K562 (cell line): ENCODE measurements around the gene RHOU. TPM values are rescaled to one million over a fixed set of nuclear protein-coding genes. Genes with fewer than 3 reads are reported as not detected.

Experiments
- ATAC-seq: fragments of 200-7000 bp; cut with Tn5 transposase; 3 replicates; pipeline ENCODE4 v1.9.1; 2020; ENCODE audit warnings: moderate library complexity
- BruUV-seq: library from RNA; stranded (reverse); fragments of 400-500 nt; replicated peaks from 2 replicates; lab custom pipeline; 2021; lab: Mats Ljungman, UMichigan
- CTCF ChIA-PET: fragments of 300-600 bp; formaldehyde crosslinking; extraction: SDS; loops from one replicate; lab custom pipeline; 2021; ENCODE audit warnings: low intra/inter-chr PET ratio; lab: Yijun Ruan, JAX
- POLR2A ChIA-PET: fragments of 300-600, 350-650 bp; sonication (Branson Sonifier 250); formaldehyde crosslinking; extraction: SDS; loops from one replicate; lab custom pipeline; 2021; ENCODE audit warnings: antibody characterized with exemption, inconsistent platforms; lab: Yijun Ruan, JAX
- DNase-seq, 4 experiments: peaks; one replicate each; pipeline versions ENCODE4 v3.0.0 to v3.0.0-alpha.2; 2011 to 2018; ENCODE audit warnings: low spot score in 3 of 4, mixed read lengths in 3 of 4; ENCODE audit errors: extremely low read depth in 1 of 4
- FAIRE-seq: peaks from 2 replicates; lab custom pipeline; 2011; peaks lifted over from hg19 to GRCh38; lab: Jason Lieb, UNC
- H2AFZ ChIP-seq: 2 replicates; pipeline ENCODE4 v1.6.0; 2011; ENCODE audit warnings: low read depth, low read length, control low read depth, inconsistent platforms
- H3K27ac ChIP-seq: fragments of 200-600 bp; 3 replicates; pipeline ENCODE4 v1.8.0; 2011; ENCODE audit warnings: low read depth, mild to moderate bottlenecking, control low read depth, inconsistent platforms, low read length, moderate library complexity, mixed read lengths; ENCODE audit errors: extremely low read depth
- H3K27me3 ChIP-seq, 2 experiments: fragments of 300-600 bp in 1 of 2; 2 replicates in 1 of 2; 3 replicates in 1 of 2; pipeline versions ENCODE4 v1.6.0 to v1.8.0; 2011; ENCODE audit warnings: inconsistent platforms in 2 of 2, low read length in 2 of 2, mild to moderate bottlenecking in 1 of 2, mixed read lengths in 1 of 2, moderate library complexity in 1 of 2; ENCODE audit not compliant: control insufficient read depth in 2 of 2, insufficient read depth in 2 of 2
- H3K36me3 ChIP-seq: fragments of 300-600 bp; 3 replicates; pipeline ENCODE4 v1.8.0; 2011; ENCODE audit warnings: mild to moderate bottlenecking, low read length, inconsistent platforms; ENCODE audit not compliant: control insufficient read depth, insufficient read depth
- H3K4me1 ChIP-seq, 2 experiments: fragments of 200-600 bp in 1 of 2; replicated peaks in 1 of 2; 2 replicates in 1 of 2; 3 replicates in 1 of 2; pipeline versions ENCODE4 v1.5.1 to v1.8.0; 2011; ENCODE audit warnings: inconsistent platforms in 2 of 2, low read length in 2 of 2, mild to moderate bottlenecking in 1 of 2, mixed read lengths in 1 of 2, moderate library complexity in 1 of 2; ENCODE audit not compliant: control insufficient read depth in 2 of 2, insufficient read depth in 2 of 2
- H3K4me2 ChIP-seq: 2 replicates; pipeline ENCODE4 v1.6.1; 2011; ENCODE audit warnings: low read length, control low read depth, inconsistent platforms, mixed read lengths; ENCODE audit not compliant: insufficient read depth
- H3K4me3 ChIP-seq: fragments of 200-600 bp; sonication (generic), shearing (Covaris generic); 2 replicates; pipeline ENCODE4 v1.5.1; 2016; ENCODE audit warnings: control low read depth, inconsistent platforms
- H3K79me2 ChIP-seq: fragments of 200-600 bp; 3 replicates; pipeline ENCODE4 v1.8.0; 2011; ENCODE audit warnings: low read length, inconsistent platforms; ENCODE audit not compliant: control insufficient read depth, insufficient read depth
- H3K9ac ChIP-seq, 2 experiments: 2 replicates each; pipeline versions ENCODE4 v1.6.0 to v1.6.1; 2011; ENCODE audit warnings: low read depth in 2 of 2, low read length in 2 of 2, control low read depth in 1 of 2, inconsistent platforms in 1 of 2, mild to moderate bottlenecking in 1 of 2, mixed read lengths in 1 of 2; ENCODE audit not compliant: insufficient read depth in 1 of 2
- H3K9me1 ChIP-seq: one replicate; pipeline ENCODE4 v1.6.0; 2011; ENCODE audit warnings: inconsistent platforms, mild to moderate bottlenecking, low read length, moderate library complexity; ENCODE audit not compliant: control insufficient read depth, insufficient read depth
- H3K9me3 ChIP-seq: replicated peaks from 2 replicates; pipeline ENCODE4 v1.5.1; 2011; ENCODE audit warnings: low read depth, low read length, inconsistent platforms; ENCODE audit not compliant: control insufficient read depth, insufficient read depth
- H4K20me1 ChIP-seq: replicated peaks from 2 replicates; pipeline ENCODE4 v1.6.1; 2011; ENCODE audit warnings: low read length, inconsistent platforms, mixed read lengths; ENCODE audit not compliant: control insufficient read depth, insufficient read depth
- ELF4 ChIP-seq: fragments of 450-650 bp; formaldehyde crosslinking; IDR thresholded peaks from 2 replicates; pipeline ENCODE4 v1.4.0; 2022; ENCODE audit warnings: missing genetic modification characterization
- KHSRP ChIP-seq: fragments of 450-650 bp; IDR thresholded peaks from 2 replicates; pipeline ENCODE4 v1.6.1; 2017
- MEIS2 ChIP-seq: fragments of 450-650 bp; IDR thresholded peaks from 2 replicates; pipeline ENCODE4 v1.6.1; 2014; ENCODE audit warnings: mild to moderate bottlenecking; ENCODE audit not compliant: partially characterized antibody
- RB1 ChIP-seq: fragments of 450-650 bp; IDR thresholded peaks from 2 replicates; pipeline ENCODE4 v1.6.1; 2017; ENCODE audit warnings: low read depth, mild to moderate bottlenecking
- UBTF ChIP-seq, 2 experiments: IDR thresholded peaks; 2 replicates each; pipeline ENCODE4 v1.6.1; 2012; ENCODE audit warnings: improper control_type of control experiment in 2 of 2, low read depth in 2 of 2, low read length in 2 of 2, borderline replicate concordance in 1 of 2
- ZNF592 ChIP-seq: fragments of 450-650 bp; IDR thresholded peaks from 2 replicates; pipeline ENCODE4 v1.6.1; 2017; ENCODE audit warnings: antibody characterized with exemption, mild to moderate bottlenecking
- WGBS: fragments of 100-300 bp; shearing (Covaris generic); methylation state at CpG from one replicate; pipeline ENCODE4 v1.1.6; 2016; ENCODE audit warnings: low coverage, mixed read lengths; ENCODE audit not compliant: insufficient coverage; ENCODE audit errors: missing lambda C conversion rate; 5-methylcytosine and 5-hydroxymethylcytosine counted together
- in situ Hi-C: fragments of 300-500 bp; cut with MboI; formaldehyde crosslinking; loops from 4 replicates; pipeline ENCODE4 v1.15.0; 2018; ENCODE audit warnings: inconsistent platforms, mixed read lengths
- intact Hi-C: fragments of 100-400 bp; cut with micrococcal nuclease; formaldehyde crosslinking; loops from 2 replicates; pipeline ENCODE4 v1.14.2; 2022
- polyA plus RNA-seq, 8 experiments: library from polyadenylated mRNA; depleted of rRNA in 4 of 8; stranded (reverse) in 5 of 8; unstranded in 3 of 8; fragments of >200 nt; fragmentation: Nextera tagmentation in 2 of 8; fragmentation: Illumina TruSeq in 1 of 8; extraction: Ambion mirVana in 2 of 8; extraction: Trizol in 1 of 8; gene quantifications; 2 replicates each; pipeline versions ENCODE4 v1.2.1 to v1.2.3, GENCODE V29; 2011 to 2014; ENCODE audit warnings: inconsistent platforms in 1 of 8, missing spikeins in 1 of 8
- total RNA-seq, 7 experiments: library from RNA; depleted of rRNA in 6 of 7; stranded (reverse); fragments of >200 nt in 6 of 7; fragmentation: Illumina TruSeq in 2 of 7; extraction: Trizol in 2 of 7; gene quantifications; 2 replicates each; pipeline versions ENCODE4 v1.2.1 to v1.2.3, GENCODE V29; 2011 to 2021; ENCODE audit warnings: low replicate concordance in 1 of 7
- TF ChIP-seq, protein P1 (sequence below): fragments of 450-650 bp; IDR thresholded peaks from 2 replicates; pipeline ENCODE4 v1.6.1; 2016; ENCODE audit warnings: low read depth, mild to moderate bottlenecking, moderate library complexity
- TF ChIP-seq, protein P2 (sequence below): sonication (generic); formaldehyde crosslinking; IDR thresholded peaks from 2 replicates; pipeline ENCODE4 v1.8.1; 2023; ENCODE audit warnings: mild to moderate bottlenecking, missing genetic modification reagents
- TF ChIP-seq, protein P3 (sequence below), 2 experiments: IDR thresholded peaks; 2 replicates each; pipeline ENCODE4 v1.6.1; 2011; ENCODE audit warnings: borderline replicate concordance in 1 of 2, control low read depth in 1 of 2, low read depth in 1 of 2, low read length in 1 of 2, mild to moderate bottlenecking in 1 of 2, mixed read lengths in 1 of 2, moderate library complexity in 1 of 2; ENCODE audit not compliant: insufficient read depth in 1 of 2, insufficient read length in 1 of 2, poor library complexity in 1 of 2, severe bottlenecking in 1 of 2; ENCODE audit errors: extremely low read depth in 1 of 2

Gene RHOU
- total and polyA plus RNA-seq, 9 of the 15 experiments (the other 6 are each of a cell fraction or from before 2014, with no cell fraction given): 0.07 TPM; not detected in 8

DNA sequence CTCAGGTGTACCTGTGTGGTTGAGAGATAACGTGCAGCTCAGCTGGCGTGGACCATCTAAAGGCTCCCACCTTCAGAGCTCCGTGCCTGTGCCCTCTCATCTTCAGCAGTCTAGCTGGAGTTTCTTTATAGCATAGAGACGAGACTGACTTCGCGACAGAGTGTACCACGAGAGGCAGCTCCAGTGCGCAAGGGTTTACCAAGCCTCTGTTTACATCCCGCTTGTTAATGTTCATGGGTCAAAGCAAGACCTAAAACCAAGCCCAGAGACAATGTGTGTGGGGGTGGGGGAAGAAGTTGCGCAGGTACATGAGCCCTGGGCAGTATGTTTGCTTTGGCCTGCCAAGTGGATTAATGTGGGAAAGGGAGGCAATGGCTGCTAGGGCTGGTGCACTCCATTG lies 15.6 kb downstream of the RHOU start:
- H3K27ac ChIP-seq: no peak overlapping the region
- no peaks in the 10 kb centered on the region for H4K20me1 ChIP-seq
- WGBS: under 1% methylated on average over 10 of the region's 10 CpGs
- H3K4me1 ChIP-seq: no peaks in the 10 kb centered on the region
- no peak overlapping the region for H3K9ac ChIP-seq
- H3K4me2 ChIP-seq: no peak overlapping the region
- POLR2A ChIA-PET: interaction anchor here (0.6 kb wide), 1 partner anchor 53 kb away, joined by 3 read pairs; no protein-coding TSS in a partner anchor
- no peak for DNase-seq
- H2AFZ ChIP-seq: no peak overlapping the region
- in situ Hi-C loops: no loop called here
- no TSS peak for BruUV-seq
- FAIRE-seq: no peak
- peaks cover 8 to 13% of the 10 kb centered on the region in 2 experiments; a peak in 4 of 5 replicates for H3K27me3 ChIP-seq
- intact Hi-C loops: no loop called here
- H3K4me3 ChIP-seq: no peak overlapping the region
- no peaks in the 10 kb centered on the region for H3K36me3 ChIP-seq
- no peaks in the 10 kb centered on the region for H3K9me3 ChIP-seq
- CTCF ChIA-PET: no interaction called here
- no peaks in the 10 kb centered on the region for H3K79me2 ChIP-seq
- H3K9me1 ChIP-seq: no peaks in the 10 kb centered on the region
- ATAC-seq: no peak
- no peak for TF ChIP-seq UBTF (IDR thresholded peaks at IDR 0.05; ENCODE audit: borderline replicate concordance in 1 of 2, low read depth in 2 of 2, low read length in 2 of 2)
- TF ChIP-seq, protein P1, sequence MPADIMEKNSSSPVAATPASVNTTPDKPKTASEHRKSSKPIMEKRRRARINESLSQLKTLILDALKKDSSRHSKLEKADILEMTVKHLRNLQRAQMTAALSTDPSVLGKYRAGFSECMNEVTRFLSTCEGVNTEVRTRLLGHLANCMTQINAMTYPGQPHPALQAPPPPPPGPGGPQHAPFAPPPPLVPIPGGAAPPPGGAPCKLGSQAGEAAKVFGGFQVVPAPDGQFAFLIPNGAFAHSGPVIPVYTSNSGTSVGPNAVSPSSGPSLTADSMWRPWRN: no peak
- no peak for TF ChIP-seq KHSRP
- TF ChIP-seq MEIS2: no peak
- TF ChIP-seq ZNF592: no peak
- TF ChIP-seq, protein P2, sequence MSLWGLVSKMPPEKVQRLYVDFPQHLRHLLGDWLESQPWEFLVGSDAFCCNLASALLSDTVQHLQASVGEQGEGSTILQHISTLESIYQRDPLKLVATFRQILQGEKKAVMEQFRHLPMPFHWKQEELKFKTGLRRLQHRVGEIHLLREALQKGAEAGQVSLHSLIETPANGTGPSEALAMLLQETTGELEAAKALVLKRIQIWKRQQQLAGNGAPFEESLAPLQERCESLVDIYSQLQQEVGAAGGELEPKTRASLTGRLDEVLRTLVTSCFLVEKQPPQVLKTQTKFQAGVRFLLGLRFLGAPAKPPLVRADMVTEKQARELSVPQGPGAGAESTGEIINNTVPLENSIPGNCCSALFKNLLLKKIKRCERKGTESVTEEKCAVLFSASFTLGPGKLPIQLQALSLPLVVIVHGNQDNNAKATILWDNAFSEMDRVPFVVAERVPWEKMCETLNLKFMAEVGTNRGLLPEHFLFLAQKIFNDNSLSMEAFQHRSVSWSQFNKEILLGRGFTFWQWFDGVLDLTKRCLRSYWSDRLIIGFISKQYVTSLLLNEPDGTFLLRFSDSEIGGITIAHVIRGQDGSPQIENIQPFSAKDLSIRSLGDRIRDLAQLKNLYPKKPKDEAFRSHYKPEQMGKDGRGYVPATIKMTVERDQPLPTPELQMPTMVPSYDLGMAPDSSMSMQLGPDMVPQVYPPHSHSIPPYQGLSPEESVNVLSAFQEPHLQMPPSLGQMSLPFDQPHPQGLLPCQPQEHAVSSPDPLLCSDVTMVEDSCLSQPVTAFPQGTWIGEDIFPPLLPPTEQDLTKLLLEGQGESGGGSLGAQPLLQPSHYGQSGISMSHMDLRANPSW (CRISPR knock-in tag): no peak
- TF ChIP-seq, protein P3, sequence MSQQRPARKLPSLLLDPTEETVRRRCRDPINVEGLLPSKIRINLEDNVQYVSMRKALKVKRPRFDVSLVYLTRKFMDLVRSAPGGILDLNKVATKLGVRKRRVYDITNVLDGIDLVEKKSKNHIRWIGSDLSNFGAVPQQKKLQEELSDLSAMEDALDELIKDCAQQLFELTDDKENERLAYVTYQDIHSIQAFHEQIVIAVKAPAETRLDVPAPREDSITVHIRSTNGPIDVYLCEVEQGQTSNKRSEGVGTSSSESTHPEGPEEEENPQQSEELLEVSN (IDR thresholded peaks at IDR 0.05; ENCODE audit: borderline replicate concordance in 1 of 2, extremely low read depth in 1 of 2, insufficient read depth in 1 of 2, insufficient read length in 1 of 2, low read depth in 1 of 2, low read length in 1 of 2, poor library complexity in 1 of 2, severe bottlenecking in 1 of 2): no peak
- no peak for TF ChIP-seq RB1
- TF ChIP-seq ELF4: no peak
